ENCODE data around the gene CRIM1.

Gene CRIM1

DNA sequence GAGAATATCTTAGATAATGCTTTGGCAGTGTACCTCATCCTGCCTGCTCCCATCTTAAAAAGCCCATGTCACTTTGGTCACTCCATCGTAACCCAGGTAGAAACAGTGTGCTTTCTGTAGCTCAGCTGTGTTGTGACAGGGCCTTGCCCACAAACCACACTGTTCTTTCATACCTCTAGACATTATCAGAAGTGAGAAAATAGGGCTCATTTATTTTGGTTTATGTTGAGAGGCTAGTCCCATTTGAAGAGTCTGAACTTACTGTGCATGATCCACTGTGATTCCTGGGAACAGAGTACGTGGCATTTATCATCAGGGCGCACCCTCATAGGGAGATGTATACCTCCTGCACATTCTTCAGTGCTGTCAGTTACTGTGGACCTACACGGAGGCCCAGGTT, 172.7 kb downstream of the CRIM1 start:
- DNase-seq (ENCODE audit: low spot score): no peak

DNA sequence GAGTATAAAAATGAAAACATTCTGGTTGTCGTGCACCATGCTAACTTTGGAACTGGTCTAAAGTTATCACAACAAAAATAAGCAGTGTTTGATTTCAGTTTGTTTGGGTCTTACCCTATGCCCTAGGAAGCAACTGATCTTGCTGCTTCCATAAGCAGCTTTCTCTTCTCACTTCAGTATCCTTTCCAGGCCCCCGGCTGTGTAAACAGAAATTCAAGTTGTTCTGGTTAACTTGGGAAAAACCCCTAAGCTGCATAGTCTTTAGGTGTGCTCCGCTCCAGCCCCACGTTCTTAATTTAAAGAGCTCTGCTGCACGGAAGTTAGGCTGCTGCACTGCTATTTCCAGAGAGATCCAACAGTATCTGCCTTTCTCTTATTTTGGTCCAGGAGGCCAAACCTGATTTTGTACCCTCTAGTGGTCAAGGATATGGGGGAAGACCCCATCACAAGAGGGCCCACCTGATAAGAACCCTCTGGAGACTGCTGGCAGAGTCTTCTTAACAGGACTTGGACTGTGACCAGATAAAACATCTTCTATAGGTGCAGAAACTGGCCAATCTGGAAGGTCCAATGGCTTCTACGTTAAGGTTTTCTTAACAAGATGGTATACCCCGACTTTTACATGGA, 173.3 kb downstream of the CRIM1 start:
- DNase-seq (ENCODE audit: low spot score): no peak

DNA sequence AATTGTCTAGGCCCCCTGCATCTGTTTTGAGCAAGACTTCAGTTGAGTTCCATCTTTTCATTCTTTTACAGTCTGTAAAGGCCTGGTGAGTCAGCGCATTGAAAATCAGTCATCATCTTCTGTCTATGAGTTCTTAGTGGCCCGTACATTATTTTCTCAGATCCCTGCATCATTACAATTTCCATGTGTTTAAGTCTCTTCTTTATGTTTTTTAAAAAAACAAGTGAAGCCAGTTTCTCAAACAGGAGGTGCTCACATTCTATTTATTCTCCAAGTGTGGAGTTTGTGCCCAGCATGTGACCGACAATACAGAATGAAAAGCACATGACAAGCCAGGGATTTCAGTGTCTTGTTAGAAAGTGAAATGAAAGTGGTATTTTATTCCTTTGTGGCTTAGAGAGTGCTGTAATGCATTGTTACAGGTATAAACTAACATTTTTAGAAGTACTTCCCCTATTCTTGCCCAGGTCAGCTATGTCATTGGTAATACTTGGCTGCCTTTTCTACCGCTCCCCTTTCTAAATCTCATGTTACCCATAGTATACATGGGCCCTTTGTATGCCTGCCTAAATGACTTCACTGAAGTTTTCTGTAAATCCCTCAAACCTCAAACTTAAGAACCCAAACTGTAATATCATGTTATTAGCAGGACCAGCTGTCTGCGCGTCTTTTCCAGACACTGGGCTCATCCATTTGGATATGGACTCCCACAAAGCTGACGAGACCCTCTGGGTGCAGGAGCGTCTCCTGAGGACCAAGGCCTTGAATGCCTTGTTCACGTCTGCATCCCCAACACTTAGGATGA, 174.8 kb downstream of the CRIM1 start:
- DNase-seq (ENCODE audit: low spot score): peak; percentile 24

DNA sequence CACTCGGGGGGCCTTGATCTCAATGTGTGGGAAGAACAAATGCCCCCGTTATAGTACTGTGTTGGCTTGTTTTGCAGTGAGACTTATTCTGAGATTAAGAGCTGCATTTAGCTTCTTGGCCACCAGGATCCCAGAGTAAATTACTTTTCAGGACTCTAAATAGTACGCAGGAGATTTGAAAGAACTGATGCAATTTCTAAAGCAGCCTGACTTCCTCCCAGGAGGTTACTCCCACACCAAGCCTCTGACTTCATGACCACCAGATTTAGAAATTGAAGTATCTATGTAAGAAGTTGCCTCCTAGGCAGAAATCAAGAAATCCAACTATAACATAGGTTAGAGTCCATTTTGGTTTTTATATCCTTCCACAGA, 175.4 kb downstream of the CRIM1 start:
- DNase-seq (ENCODE audit: low spot score): no peak

DNA sequence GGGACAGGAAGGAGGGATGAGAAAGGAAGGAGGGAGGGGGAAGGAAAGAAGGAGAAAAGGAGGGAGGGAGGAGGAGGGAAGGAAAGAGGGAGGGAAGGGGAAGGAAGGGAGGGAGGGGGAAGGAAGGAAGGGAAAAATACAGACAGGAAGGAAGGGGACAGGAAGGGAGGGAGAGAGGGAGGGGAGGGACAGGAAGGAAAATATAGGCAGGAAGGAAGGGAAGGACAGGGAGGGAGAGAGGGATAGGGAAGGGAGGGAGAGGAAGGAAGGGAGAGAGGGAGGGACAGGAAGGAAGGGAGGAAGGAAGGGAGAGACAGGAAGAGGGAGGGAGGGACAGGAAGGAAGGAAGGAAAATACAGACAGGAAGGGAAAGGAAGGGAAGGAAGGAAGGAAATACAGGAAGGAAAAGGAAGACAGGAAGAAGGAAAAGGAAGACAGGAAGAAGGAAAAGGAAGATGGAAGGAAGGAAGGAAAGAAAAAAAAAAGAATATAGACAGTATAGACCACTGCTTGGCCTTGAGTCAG, 178.8 kb downstream of the CRIM1 start:
- no peak for DNase-seq (ENCODE audit: low spot score)

DNA sequence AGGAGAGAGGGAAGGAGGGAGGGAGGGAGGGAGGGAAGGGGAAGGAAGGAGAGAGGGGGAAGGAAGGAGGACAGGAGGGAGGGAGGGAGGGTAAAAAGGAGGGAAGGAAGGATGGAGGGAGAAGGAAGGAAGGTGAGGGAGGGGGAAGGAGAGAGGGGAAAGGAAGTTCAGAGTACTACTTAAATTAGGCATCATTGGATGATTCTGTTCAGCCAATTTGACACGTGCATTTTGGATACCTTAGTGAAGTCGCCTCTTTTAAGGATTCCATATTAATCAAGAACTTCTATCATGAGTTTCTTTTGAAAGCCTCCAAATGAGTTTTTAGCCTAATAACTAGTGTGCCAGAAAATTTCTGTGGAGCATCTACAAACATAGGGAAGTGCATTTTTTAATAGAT, 179.5 kb downstream of the CRIM1 start:
- no peak for DNase-seq (ENCODE audit: low spot score)

DNA sequence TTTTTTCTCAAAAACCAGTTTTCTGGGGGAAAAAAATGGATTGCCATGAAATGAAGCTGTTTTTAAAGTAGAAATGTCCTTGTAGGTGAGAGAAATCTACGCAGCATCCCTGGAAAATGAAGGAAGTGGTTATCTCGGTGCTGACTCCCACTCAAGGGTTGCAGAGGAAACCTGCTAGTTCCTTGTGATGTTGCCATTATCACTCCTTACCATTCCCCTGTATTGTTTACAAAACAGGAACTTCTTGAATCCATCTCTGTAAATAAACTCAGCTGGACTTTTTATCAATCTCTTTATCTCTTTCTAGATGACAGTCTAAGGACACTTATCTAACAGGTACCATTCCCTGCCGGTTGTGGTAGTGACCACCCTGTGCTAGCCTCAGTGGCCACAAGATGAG, 181.2 kb downstream of the CRIM1 start:
- DNase-seq (ENCODE audit: low spot score): no peak

DNA sequence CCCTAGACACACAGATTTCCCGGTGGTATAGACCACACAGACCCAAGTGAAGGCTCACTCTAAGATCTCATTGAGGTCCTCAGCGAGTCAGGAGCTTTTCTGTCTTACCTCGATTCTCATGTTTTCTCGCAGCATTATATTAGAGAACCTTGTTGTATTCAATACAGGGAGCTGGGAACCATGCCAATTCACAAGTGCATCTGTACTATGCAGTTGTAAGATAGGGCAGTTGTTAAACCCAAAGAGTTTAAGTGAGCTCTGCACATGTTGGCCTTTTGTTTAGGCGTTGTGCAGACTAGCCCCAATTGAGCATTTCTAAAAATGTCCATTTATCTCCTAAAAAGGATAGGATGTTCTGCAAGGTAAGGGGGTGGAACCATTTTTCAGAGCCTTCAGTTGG, 182.8 kb downstream of the CRIM1 start:
- no peak for DNase-seq (ENCODE audit: low spot score)

DNA sequence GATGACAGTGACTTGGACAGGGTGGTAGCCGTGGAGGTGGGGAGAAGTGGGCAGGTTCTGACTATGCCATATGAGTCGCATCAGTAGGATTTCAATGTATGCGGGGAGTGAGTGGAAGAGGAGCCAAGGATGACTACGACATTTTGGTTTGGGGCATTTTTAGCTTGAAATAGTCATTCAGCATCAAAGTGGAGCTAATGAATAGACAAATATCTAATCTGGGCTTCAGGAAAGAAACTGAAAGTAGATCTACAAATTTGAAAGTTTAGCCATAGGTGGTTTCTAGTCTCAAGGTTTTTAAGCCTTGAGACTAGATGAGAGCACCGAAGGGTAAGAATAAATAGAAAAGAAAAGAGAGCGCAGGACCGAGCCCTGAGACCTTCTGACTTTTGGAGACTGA, 184.1 kb downstream of the CRIM1 start:
- DNase-seq (ENCODE audit: low spot score): no peak

DNA sequence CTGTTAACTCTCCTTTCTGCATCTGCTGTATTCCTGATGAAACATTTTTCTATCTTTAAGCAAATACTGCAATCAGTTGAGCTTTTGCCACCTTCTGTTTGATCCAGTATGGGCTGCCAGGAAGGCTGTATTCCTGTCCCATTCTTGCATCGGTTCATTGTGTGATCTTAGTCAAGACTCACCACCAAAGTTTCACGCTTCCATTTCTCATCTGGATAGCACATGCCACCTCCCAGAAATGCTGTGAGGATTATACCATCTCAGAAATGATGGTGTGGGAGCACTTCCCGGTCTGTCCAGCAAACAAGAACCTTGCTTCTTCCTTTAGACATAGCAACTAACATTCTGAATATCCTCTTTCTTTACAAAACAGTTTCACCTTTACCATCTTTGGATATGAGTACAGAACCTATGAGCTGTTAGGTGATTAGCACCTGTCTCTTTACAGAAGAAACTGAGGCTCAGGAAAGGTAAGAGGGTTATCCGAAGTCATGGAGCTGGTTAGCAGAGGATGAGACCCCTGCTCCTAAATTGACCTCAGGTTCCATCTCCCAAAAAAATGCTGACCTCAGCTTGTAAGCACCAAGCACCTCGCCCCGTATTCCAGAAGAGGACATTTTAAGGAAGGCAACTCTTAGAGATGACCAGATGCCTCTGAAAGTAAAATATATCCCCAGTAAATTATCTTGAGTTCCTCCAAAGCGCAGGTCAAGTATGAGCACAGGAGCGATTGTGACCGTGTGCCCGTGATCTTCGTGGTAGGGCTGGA, 185.6 kb downstream of the CRIM1 start:
- DNase-seq (ENCODE audit: low spot score): no peak

DNA sequence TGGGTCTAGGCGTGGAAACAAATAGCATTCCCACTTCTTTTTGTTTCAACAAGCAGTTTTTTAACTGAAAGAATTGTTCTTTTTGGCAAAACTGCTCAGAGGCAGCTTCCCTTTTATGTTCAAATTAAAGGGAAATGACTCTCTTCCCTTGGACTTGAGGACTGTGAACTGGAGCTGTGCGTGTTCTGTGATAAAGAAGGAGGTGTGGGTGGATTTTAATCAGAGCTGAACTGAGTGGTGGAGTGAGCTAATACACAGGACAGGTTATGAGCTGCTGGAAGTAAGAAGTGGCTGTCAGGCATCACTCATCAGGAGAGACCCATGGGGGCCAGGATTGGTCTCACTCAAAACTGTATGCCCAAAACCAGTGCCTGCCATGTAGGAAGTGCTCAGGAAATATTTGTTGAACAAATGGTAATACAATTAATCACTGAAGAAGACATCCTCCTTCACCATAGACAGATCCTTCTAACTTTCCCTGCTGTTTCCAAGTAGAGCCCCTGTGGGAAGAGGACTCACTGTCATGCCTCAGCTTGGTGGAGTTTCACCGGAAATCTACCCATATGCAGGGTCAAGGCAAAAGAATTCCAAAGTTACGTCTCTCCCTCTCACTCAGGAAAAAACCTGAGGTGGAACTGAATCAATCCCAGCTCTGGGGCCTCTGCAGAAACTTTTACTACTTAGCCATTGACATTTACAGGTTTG, 186.5 kb downstream of the CRIM1 start:
- DNase-seq (ENCODE audit: low spot score): peak; percentile 22

DNA sequence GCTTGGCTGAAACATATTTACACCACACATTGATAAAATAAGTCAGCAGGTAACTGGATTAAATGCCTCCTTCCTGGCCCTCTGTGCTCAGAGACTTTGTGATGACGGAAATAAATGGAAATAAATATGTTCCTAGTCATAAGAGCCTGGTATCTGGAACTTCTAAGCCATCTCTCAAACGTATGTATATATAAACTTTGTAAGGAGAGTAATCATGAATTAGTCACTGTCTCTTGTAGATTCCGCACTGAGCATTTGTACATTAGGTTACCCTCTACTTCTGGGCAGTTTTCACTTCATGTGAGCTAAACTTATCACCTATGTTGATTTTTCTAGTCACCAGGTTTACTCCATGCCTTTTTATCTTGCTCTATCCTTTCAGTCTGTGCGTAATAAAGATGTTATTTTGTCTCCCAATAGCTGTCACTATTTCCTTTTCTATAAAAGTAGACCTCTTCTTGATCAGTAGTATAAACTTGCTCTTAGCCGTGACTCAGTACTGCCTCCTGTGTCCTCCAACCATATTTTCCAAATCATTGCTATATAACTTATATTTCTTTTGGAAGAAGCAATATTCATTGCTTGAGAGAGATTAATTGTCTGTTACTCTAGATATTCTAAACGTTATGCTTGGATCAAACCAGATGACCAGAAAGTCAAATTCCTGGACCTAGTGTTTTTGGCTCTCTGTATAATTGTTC, 189.2 kb downstream of the CRIM1 start:
- no peak for DNase-seq (ENCODE audit: low spot score)

DNA sequence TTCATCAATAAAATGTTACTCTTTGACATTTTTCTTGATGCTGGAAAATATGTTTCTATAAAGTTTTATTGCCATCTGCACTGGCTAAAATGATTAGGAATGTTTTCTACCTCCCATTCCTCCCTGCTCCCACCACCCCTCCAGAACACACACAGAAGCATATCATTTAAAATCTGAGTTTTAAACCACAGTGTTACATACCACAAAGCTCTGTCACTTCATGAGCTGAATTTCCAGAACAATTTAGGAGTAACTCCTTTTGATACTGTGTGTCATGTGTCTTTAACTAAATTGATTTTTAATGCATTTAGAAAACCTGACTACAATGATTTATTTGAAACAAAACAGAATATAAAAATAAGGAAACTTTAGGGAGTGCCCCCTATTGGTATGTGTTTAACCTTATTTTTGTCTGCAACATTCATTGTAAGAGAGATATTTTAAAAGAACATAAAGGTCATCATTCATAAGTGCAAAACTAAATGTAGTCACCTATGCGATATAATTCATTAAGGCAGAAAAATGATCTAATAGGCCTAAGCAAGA, 190.4 kb downstream of the CRIM1 start:
- DNase-seq (ENCODE audit: low spot score): no peak

DNA sequence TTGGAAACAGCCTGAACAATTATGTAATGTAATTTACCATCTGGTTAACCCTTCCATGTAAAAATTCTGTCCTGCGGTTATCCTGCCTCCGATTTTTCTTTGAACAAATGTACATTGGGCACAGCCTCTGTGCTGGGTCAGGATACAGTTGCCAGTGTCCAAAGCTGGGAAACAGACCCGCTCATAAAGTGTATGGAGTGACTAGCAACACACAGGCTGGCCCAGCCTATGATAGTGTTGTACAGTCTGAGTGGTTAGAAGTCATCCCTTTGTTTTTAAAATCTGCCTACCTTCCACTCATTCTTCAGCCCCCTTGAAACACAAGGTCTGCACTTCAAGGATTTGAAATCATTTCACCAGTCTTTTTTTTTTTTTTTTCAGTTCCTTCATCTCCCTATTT, 192.3 kb downstream of the CRIM1 start:
- no peak for DNase-seq (ENCODE audit: low spot score)

DNA sequence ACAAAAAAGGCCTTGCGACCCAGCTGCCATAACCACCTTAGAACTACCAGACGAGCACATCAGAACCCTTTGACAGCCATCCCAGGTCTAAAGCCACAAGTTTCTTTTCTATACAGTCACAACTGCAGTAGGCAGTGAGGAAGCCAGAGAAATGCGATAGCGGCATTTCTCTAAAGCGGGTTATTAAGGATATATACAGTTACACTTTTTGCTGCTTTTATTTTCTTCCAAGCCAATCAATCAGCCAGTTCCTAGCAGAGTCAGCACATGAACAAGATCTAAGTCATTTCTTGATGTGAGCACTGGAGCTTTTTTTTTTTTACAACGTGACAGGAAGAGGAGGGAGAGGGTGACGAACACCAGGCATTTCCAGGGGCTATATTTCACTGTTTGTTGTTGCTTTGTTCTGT, 193.6 kb downstream of the CRIM1 start:
- DNase-seq (ENCODE audit: low spot score): no peak

DNA sequence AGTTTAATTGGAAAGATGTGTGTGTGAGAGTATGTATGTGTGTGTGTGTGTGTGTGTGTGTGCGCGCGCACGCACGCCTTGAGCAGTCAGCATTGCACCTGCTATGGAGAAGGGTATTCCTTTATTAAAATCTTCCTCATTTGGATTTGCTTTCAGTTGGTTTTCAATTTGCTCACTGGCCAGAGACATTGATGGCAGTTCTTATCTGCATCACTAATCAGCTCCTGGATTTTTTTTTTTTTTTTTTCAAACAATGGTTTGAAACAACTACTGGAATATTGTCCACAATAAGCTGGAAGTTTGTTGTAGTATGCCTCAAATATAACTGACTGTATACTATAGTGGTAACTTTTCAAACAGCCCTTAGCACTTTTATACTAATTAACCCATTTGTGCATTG, 194.4 kb downstream of the CRIM1 start:
- DNase-seq (ENCODE audit: low spot score): no peak

DNA sequence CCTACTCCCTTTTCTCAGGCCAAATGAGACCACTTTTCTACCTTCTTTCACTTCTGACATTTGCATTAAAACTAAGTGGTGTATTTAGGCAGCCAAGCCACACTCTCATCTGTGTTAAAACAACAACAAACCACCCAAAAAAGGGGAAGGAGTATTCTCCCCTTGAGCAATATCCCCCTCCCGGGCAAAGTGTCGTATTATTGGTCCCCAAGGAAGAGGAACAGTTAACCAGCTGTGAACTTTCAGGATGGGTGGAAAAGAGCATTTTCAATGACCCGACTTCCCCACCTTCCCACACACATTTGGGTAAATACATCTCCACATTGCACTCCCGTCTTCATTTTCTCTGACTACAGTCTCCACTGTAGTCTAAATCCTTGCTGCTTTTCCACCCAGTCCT, 198.1 kb downstream of the CRIM1 start:
- DNase-seq (ENCODE audit: low spot score): peak; percentile 46

DNA sequence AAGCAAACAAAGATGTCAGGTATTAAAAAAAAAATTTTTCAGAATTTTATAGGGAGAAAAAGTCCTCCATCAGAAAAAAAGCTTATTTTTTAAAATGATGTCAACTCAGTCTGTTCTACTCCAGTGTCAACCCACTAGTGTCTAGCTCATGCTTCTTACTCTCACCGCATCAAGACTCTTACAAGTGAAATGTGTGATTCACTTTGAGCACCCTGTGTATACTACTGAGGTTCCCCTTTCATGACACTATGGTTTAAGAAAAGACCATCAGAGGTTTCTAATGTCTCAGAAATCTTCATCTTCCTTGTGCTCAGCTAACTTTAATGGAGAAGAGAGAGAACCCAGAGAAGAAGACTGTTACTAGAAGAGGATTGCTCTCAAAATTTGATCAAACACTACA, 199.0 kb downstream of the CRIM1 start:
- no peak for DNase-seq (ENCODE audit: low spot score)

DNA sequence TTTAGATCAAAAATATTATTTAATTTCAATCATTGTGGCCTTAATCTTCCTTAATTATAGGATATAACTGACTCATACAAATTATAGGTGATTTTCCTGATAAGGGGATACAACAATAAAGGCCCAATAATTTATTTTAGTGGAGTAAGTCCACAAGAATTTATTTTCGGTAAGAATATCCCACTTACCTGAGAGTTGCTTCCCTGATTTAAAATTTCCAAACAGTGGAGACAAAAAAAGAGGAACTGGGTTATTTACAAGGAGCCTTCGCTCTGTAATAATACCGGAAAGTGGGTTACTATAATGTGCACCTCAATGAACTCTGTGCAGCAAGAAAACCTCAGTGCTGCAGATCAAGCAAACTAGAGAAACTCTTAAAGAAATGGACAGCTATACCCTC, 200.2 kb downstream of the CRIM1 start:
- DNase-seq (ENCODE audit: low spot score): no peak

DNA sequence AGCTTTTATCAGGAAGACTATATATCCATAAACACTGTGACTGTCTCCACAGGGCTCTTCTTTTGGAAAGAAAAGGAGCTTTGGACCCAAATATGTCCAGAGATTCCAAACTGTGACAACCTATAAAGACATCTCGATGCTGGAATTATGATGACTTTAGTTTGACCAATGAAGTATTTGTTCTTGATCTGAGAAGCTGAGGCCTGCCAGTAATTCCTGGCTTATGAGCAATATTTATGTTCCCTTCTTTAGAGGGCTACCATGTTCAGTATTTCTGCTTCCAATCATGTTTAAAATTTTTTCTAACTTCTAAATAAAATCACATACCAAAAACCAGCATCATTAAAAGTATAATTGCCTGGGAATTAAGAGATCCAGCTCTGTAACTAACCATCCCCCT, 201.3 kb downstream of the CRIM1 start:
- DNase-seq (ENCODE audit: low spot score): no peak

DNA sequence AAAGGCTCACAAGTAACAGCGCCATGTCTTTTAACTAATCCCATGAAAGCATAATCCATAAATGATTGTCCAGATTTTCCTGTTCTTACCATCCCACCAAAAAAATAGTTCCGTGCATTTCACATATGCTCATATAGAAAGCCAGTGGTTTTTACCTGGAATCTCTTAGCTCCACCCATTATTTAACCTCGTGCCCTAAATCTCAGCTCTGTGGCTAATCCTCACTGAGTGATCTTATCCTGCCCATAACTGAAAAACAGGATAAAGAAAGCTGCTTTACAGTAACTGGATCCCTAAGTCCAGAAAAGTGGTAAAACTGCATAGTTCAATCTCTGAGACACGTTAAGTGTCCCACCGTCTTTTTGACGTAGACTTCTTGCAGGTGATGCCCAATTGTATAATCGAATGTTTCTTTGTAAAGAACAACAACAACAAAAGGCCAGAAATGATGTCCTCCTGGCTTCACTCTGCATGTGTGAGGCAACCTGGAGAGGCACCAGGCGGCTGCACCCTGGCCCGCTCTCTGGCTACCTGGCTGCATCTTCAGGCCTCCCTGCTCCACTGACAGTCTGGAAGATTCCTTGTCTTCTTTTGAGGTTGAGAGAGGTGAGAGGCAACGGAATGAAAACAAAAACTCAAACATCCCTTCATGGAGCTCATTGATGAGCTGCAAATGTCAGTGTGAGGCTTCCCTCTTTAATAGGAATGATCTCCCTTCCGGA, 203.8 kb downstream of the CRIM1 start:
- no peak for DNase-seq (ENCODE audit: low spot score)

All from pons (tissue), 1 donor.